ENCODE data around the gene PTBP2.

- TF ChIP-seq CTCF (IDR thresholded peaks at IDR 0.05; ENCODE audit: low read depth, low read length, missing input control): no peak
- no peak for TF ChIP-seq MAX (IDR thresholded peaks at IDR 0.05)
- TF ChIP-seq REST (IDR thresholded peaks at IDR 0.05): no peak
- TF ChIP-seq EGR1 (IDR thresholded peaks at IDR 0.05; ENCODE audit: low read depth in 2 of 2): no peak
- no peak for TF ChIP-seq ATF3 (IDR thresholded peaks at IDR 0.05)
- no peak for TF ChIP-seq YY1 (IDR thresholded peaks at IDR 0.05)
- no peak for TF ChIP-seq TAF1 (conservative IDR thresholded peaks at IDR 0.05)
- no peak for TF ChIP-seq RXRA (IDR thresholded peaks at IDR 0.05)
- TF ChIP-seq SP1 (IDR thresholded peaks at IDR 0.05): no peak
- TF ChIP-seq RAD21 (IDR thresholded peaks at IDR 0.05): no peak
- TF ChIP-seq FOXA1 (IDR thresholded peaks at IDR 0.05): no peak
- TF ChIP-seq JUND (IDR thresholded peaks at IDR 0.05): no peak
- TF ChIP-seq GABPA (IDR thresholded peaks at IDR 0.05 in 1 of 2, conservative IDR thresholded peaks at IDR 0.05 in 1 of 2): no peak
These were observed 122.0 kb downstream of the PTBP2 start for GRCh38 chr1:96843601-96844000.

Measured in liver (tissue), 3 donors.